ENCODE measurements around the gene CBLL2.

The CBLL2 gene

DNA sequence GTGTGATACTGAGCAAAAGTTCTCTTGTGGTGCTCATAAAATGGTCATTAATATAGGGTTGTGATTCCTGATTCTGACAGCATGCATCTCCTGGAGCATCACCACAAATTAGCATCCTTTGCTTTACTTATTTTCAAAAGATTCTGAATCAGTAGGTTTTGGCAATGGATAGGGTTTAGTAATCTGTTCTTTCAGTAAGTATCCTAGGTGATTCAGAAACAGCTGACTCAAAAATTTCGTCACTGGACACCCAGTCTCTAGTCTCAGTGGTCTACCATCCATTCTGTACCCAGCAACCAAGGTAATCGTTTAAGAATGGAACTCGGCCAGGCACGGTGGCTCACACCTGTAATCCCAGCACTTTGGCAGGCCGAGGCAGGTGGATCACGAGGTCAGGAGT is 4.1 kb downstream of the CBLL2 start:
- TF ChIP-seq POLR2AphosphoS5 (IDR thresholded peaks at IDR 0.05; ENCODE audit: low read depth, low read length) (no peak), TAF1 (IDR thresholded peaks at IDR 0.05; ENCODE audit: borderline replicate concordance, insufficient read depth, low read length) (no peak), FOXP2 (optimal IDR thresholded peaks at IDR 0.05; ENCODE audit: borderline replicate concordance, extremely low read depth, extremely low read length, insufficient read depth) (no peak), SIN3A (IDR thresholded peaks at IDR 0.05; ENCODE audit: borderline replicate concordance, insufficient read depth, low read length) (no peak)
- TF ChIP-seq, protein P1, sequence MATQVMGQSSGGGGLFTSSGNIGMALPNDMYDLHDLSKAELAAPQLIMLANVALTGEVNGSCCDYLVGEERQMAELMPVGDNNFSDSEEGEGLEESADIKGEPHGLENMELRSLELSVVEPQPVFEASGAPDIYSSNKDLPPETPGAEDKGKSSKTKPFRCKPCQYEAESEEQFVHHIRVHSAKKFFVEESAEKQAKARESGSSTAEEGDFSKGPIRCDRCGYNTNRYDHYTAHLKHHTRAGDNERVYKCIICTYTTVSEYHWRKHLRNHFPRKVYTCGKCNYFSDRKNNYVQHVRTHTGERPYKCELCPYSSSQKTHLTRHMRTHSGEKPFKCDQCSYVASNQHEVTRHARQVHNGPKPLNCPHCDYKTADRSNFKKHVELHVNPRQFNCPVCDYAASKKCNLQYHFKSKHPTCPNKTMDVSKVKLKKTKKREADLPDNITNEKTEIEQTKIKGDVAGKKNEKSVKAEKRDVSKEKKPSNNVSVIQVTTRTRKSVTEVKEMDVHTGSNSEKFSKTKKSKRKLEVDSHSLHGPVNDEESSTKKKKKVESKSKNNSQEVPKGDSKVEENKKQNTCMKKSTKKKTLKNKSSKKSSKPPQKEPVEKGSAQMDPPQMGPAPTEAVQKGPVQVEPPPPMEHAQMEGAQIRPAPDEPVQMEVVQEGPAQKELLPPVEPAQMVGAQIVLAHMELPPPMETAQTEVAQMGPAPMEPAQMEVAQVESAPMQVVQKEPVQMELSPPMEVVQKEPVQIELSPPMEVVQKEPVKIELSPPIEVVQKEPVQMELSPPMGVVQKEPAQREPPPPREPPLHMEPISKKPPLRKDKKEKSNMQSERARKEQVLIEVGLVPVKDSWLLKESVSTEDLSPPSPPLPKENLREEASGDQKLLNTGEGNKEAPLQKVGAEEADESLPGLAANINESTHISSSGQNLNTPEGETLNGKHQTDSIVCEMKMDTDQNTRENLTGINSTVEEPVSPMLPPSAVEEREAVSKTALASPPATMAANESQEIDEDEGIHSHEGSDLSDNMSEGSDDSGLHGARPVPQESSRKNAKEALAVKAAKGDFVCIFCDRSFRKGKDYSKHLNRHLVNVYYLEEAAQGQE (IDR thresholded peaks at IDR 0.05; ENCODE audit: insufficient read depth in 1 of 2, low read depth in 2 of 2, low read length in 2 of 2) = no peak

DNA sequence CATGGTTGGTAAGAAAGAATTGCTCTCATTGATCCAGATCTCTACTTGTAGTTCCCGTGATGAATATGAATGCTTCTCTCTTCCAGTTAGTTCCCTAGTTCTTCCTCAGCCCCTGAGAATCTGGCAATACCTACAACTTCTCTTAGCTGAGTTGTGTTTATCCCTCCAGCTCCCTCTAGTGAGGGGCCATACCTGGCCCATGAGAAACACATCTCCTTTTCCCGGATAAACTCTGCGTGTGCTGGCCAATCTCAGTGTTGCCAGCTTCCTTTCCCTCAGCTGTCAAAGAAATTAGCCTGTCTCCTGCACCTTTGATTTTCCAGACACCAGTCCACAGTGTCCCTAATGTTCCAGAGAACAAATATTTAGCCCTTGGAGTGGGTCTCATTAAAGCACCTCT is 5.7 kb downstream of the CBLL2 start:
- TF ChIP-seq TAF1 (IDR thresholded peaks at IDR 0.05; ENCODE audit: borderline replicate concordance, insufficient read depth, low read length) (no peak), POLR2AphosphoS5 (IDR thresholded peaks at IDR 0.05; ENCODE audit: low read depth, low read length) (no peak), FOXP2 (optimal IDR thresholded peaks at IDR 0.05; ENCODE audit: borderline replicate concordance, extremely low read depth, extremely low read length, insufficient read depth) (no peak), SIN3A (IDR thresholded peaks at IDR 0.05; ENCODE audit: borderline replicate concordance, insufficient read depth, low read length) (no peak)
- TF ChIP-seq, protein P1 (IDR thresholded peaks at IDR 0.05; ENCODE audit: insufficient read depth in 1 of 2, low read depth in 2 of 2, low read length in 2 of 2) = no peak

DNA sequence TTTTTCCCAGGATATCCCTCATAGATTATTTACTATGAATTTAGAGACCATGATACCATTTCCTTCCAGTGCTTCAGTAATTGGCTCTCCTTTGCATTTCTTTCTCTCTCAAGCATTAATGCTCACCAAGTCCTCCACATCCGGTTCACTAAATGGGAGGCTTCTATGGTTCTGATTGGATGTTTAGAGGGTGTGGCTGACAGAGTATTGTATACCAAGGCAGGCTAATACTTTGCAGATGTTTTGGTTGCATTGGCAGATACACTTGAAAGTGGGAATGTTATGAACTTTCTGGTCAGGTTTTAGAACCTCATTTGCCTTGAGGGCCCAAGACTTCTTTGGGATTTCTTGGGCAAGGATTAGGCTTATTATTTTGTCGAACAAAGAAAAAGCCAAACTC is 24.2 kb downstream of the CBLL2 start:
- TF ChIP-seq TAF1 (IDR thresholded peaks at IDR 0.05; ENCODE audit: borderline replicate concordance, insufficient read depth, low read length) (no peak), FOXP2 (optimal IDR thresholded peaks at IDR 0.05; ENCODE audit: borderline replicate concordance, extremely low read depth, extremely low read length, insufficient read depth) (no peak), POLR2AphosphoS5 (IDR thresholded peaks at IDR 0.05; ENCODE audit: low read depth, low read length) (no peak), SIN3A (IDR thresholded peaks at IDR 0.05; ENCODE audit: borderline replicate concordance, insufficient read depth, low read length) (no peak)
- TF ChIP-seq, protein P1 (IDR thresholded peaks at IDR 0.05; ENCODE audit: insufficient read depth in 1 of 2, low read depth in 2 of 2, low read length in 2 of 2) = no peak

DNA sequence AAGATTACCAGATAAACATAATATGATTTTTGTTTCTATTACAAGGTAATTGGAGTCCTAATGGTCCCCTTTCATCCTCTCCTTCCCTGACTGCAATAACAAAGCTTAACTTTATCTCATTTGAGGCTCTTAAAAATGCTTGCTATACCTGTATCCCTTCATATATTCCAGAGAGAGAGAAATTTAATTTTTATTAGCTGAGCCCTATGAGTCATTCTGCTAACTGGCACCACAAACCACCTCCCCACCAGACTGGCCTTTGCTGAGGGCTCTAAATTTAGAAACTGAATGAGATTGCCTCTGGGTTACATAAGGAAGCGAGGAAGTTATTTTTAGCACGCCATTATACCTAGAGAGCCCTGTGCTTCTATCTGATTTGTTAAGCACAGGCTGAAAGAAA is 27.4 kb downstream of the CBLL2 start:
- TF ChIP-seq POLR2AphosphoS5 (IDR thresholded peaks at IDR 0.05; ENCODE audit: low read depth, low read length) (no peak), FOXP2 (optimal IDR thresholded peaks at IDR 0.05; ENCODE audit: borderline replicate concordance, extremely low read depth, extremely low read length, insufficient read depth) (no peak)

DNA sequence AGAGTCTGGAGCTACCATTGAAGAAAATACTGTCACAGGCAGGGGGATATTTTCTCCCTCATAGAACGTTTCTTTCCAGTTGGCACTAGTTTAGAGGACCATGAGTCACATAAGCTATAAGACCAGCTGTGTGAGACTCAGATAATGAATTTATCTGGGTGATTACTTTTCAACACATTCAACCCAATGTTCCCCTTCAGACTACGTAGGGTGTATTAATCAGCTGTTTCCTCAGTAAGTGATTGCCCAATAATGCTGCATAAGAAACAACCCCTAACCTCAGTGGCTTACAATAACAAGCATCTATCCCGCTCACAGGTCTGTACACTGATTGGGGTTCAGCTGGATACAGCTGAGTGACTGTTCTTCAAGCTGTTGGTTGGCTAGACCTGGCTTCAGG is 38.1 kb downstream of the CBLL2 start:
- TF ChIP-seq TAF1 (IDR thresholded peaks at IDR 0.05; ENCODE audit: borderline replicate concordance, insufficient read depth, low read length) (no peak), SIN3A (IDR thresholded peaks at IDR 0.05; ENCODE audit: borderline replicate concordance, insufficient read depth, low read length) (no peak), POLR2AphosphoS5 (IDR thresholded peaks at IDR 0.05; ENCODE audit: low read depth, low read length) (no peak), FOXP2 (optimal IDR thresholded peaks at IDR 0.05; ENCODE audit: borderline replicate concordance, extremely low read depth, extremely low read length, insufficient read depth) (no peak)
- TF ChIP-seq, protein P1 (IDR thresholded peaks at IDR 0.05; ENCODE audit: insufficient read depth in 1 of 2, low read depth in 2 of 2, low read length in 2 of 2) = no peak
